Body of pancreas (tissue), 4 donors: ENCODE results near the gene KLF14. TPM values are rescaled to one million over a fixed set of nuclear protein-coding genes. Genes with fewer than 3 reads are reported as not detected.

Experiments used
- ATAC-seq: fragments of 150-250 bp; one replicate; pipeline ENCODE4 v1.9.1; 2016
- DNase-seq, 4 donors: peaks; one replicate each; pipeline ENCODE4 v3.0.0-alpha.2; 2019
- H3K27ac ChIP-seq, 4 donors: fragments of 200-600 bp; sonication (generic); 1 replicate in 3 of 4; 2 replicates in 1 of 4; pipeline versions ENCODE4 v1.5.1 to v1.6.1; 2016 to 2019; ENCODE audit warnings: mild to moderate bottlenecking in 1 of 4, mixed read lengths in 1 of 4, moderate library complexity in 1 of 4
- H3K27me3 ChIP-seq, 2 donors: fragments of 200-600 bp; sonication (generic); one replicate each; pipeline ENCODE4 v1.6.0; 2016; ENCODE audit warnings: mild to moderate bottlenecking in 1 of 2
- H3K36me3 ChIP-seq, 2 donors: fragments of 200-600 bp; sonication (generic); replicated peaks in 1 of 2; 2 replicates each; pipeline ENCODE4 v1.5.1; 2016; ENCODE audit warnings: low read depth in 2 of 2; ENCODE audit not compliant: insufficient read depth in 1 of 2
- H3K4me1 ChIP-seq: fragments of 200-600 bp; sonication (generic); one replicate; pipeline ENCODE4 v1.6.0; 2016
- H3K4me3 ChIP-seq, 2 donors: fragments of 200-600 bp; sonication (generic); 1 replicate in 1 of 2; 2 replicates in 1 of 2; pipeline ENCODE4 v1.5.1; 2016 to 2019
- H3K9me3 ChIP-seq, 3 donors: fragments of 200-600 bp; sonication (generic); 1 replicate in 2 of 3; 2 replicates in 1 of 3; pipeline ENCODE4 v1.5.1; 2016
- POLR2A ChIP-seq, 3 donors: fragments of 450-650 bp; IDR thresholded peaks; one replicate each; pipeline ENCODE4 v1.6.1; 2016; ENCODE audit warnings: antibody characterized with exemption in 3 of 3, mild to moderate bottlenecking in 2 of 3
- WGBS, 2 donors: methylation state at CpG; one replicate each; pipeline ENCODE4 v1.1.5; 2017; 5-methylcytosine and 5-hydroxymethylcytosine counted together
- intact Hi-C: fragments of 100-400 bp; cut with DNase I; formaldehyde crosslinking; loops from one replicate; pipeline ENCODE4 v1.15.1; 2023
- total RNA-seq, 2 donors: library from RNA; depleted of rRNA; stranded (reverse); fragments of >200 nt; gene quantifications; one replicate each; pipeline ENCODE4 v1.1.0, GENCODE V29; 2016
- TF ChIP-seq, protein P1 (sequence below), 7 experiments: fragments of 450-650 bp in 4 of 7; fragments of 200-600 bp in 3 of 7; sonication (generic) in 3 of 7; IDR thresholded peaks; one replicate each; pipeline ENCODE4 v1.5.1; 2016 to 2019; ENCODE audit warnings: antibody characterized with exemption in 7 of 7

KLF14 gene
- total RNA-seq, 2 donors from 2014 or later = 1.6 TPM; not detected in 1

- DNase-seq = no peak
- no peak overlapping the region for H3K27ac ChIP-seq
- ATAC-seq = no peak
- peak overlapping the region in 1 of 2 donors; percentile 40 for H3K4me3 ChIP-seq
- H3K27me3 ChIP-seq = peaks cover 0 to 6% of the 10 kb centered on the region in 2 donors
- TF ChIP-seq, protein P1, sequence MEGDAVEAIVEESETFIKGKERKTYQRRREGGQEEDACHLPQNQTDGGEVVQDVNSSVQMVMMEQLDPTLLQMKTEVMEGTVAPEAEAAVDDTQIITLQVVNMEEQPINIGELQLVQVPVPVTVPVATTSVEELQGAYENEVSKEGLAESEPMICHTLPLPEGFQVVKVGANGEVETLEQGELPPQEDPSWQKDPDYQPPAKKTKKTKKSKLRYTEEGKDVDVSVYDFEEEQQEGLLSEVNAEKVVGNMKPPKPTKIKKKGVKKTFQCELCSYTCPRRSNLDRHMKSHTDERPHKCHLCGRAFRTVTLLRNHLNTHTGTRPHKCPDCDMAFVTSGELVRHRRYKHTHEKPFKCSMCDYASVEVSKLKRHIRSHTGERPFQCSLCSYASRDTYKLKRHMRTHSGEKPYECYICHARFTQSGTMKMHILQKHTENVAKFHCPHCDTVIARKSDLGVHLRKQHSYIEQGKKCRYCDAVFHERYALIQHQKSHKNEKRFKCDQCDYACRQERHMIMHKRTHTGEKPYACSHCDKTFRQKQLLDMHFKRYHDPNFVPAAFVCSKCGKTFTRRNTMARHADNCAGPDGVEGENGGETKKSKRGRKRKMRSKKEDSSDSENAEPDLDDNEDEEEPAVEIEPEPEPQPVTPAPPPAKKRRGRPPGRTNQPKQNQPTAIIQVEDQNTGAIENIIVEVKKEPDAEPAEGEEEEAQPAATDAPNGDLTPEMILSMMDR (IDR thresholded peaks at IDR 0.05) = no peak
- TF ChIP-seq POLR2A (IDR thresholded peaks at IDR 0.05) = no peak
- peaks cover 0 to 10% (median 0%) of the 10 kb centered on the region in 3 donors for H3K9me3 ChIP-seq
- 17 to 18% methylated on average over 13 of the region's 13 CpGs for WGBS, 2 donors
- intact Hi-C loops = no loop called here
- H3K36me3 ChIP-seq = no peaks in the 10 kb centered on the region
- peaks cover 6% of the 10 kb centered on the region for H3K4me1 ChIP-seq
Measured at GRCh38 chr7:130734815-130735716, 1.1 kb upstream of the KLF14 start.

GRCh38 chr7:130732980-130733930, 752 bp downstream of the KLF14 start:
- TF ChIP-seq, protein P1 (IDR thresholded peaks at IDR 0.05) = peak in 2 of 7 experiments; percentile 16 to 30
- no peak for TF ChIP-seq POLR2A (IDR thresholded peaks at IDR 0.05)
- intact Hi-C loops = no loop called here
- Histone ChIP-seq H3K4me1 (peaks cover 6% of the 10 kb centered on the region), H3K9me3 (peaks cover 0 to 10% (median 0%) of the 10 kb centered on the region in 3 donors), H3K36me3 (no peaks in the 10 kb centered on the region), H3K4me3 (peak overlapping the region in 1 of 2 donors; percentile 16), H3K27me3 (peaks cover 0 to 6% of the 10 kb centered on the region in 2 donors), H3K27ac (peak overlapping the region in 3 of 4 donors; percentile 33 to 72 (median 56))
- peak; percentile 71 for ATAC-seq
- DNase-seq = peak; percentile 43 to 68 (median 50)
- WGBS, 2 donors = 7 to 28% methylated on average over 31 to 90 of the region's 100 CpGs

- Histone ChIP-seq H3K27ac (no peak overlapping the region), H3K4me3 (no peak overlapping the region), H3K9me3 (no peaks in the 10 kb centered on the region), H3K27me3 (no peaks in the 10 kb centered on the region), H3K4me1 (no peaks in the 10 kb centered on the region), H3K36me3 (no peaks in the 10 kb centered on the region)
- TF ChIP-seq, protein P1 (IDR thresholded peaks at IDR 0.05) = no peak
- TF ChIP-seq POLR2A (IDR thresholded peaks at IDR 0.05) = no peak
- intact Hi-C loops = loop anchor here (10.0 kb wide), 1 partner anchor 659 kb away; no protein-coding TSS in a partner anchor
- WGBS, 2 donors = 75 to 77% methylated on average over 4 of the region's 4 CpGs
- DNase-seq (no peak), ATAC-seq (no peak)
Measured at GRCh38 chr7:130723784-130724183, 10.2 kb downstream of the KLF14 start.

DNA sequence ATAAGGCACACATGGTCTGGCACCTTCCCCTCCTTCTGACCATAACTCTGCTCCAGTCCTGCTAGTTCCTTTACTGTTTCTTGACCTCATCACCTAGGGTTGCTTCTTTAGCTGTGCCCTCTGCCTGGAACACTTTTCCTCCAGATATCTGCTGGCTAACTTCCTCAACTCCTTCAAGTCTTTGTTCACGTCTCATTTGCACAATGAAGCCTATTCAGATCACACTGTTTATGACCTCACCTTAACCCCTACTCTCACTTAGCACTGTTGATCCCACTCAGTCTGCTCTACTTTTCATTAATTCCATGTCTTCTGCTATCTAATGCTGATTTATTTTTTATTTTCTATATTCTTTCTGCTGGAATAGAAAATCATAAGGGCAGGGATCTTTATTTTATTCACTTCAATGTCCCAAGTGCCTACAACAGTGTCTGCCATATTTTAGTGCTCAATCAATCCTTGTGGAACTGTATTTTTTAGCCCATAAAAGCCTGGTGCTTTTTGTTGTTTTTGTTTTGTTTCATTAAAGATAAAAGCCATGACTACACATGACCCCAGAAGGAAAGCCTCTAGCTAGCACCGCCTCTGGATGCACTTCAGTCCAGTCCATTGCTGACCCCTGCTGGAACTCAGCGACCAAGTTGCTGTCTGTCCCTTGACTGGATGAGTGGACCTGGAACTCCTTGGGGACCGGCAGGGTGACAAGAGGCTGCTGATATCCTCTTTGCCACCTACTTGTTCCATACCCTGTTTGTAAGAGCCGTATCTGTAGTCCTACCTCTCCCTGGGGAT, 12.3 kb downstream of the KLF14 start:
- Histone ChIP-seq H3K27me3 (no peaks in the 10 kb centered on the region), H3K4me1 (no peaks in the 10 kb centered on the region), H3K9me3 (no peaks in the 10 kb centered on the region), H3K36me3 (no peaks in the 10 kb centered on the region), H3K4me3 (no peak overlapping the region), H3K27ac (no peak overlapping the region)
- no peak for TF ChIP-seq POLR2A (IDR thresholded peaks at IDR 0.05)
- TF ChIP-seq, protein P1 (IDR thresholded peaks at IDR 0.05) = peak in 6 of 7 experiments; percentile 37 to 72 (median 67)
- ATAC-seq = peak; percentile 89
- DNase-seq = peak; percentile 75 to 86 (median 82)
- 17 to 18% methylated on average over 5 of the region's 5 CpGs for WGBS, 2 donors
- intact Hi-C loops = loop anchor here (10.0 kb wide), 1 partner anchor 657 kb away; no protein-coding TSS in a partner anchor
